K562 (cell line): ENCODE measurements around the gene BRAF.

Source experiments
- CTCF ChIP-seq, 3 experiments: IDR thresholded peaks in 2 of 3; conservative IDR thresholded peaks in 1 of 3; 2 replicates each; pipeline ENCODE4 v1.5.1; 2011 to 2012; ENCODE audit warnings: low read length in 3 of 3, mild to moderate bottlenecking in 3 of 3, control low read depth in 2 of 3, improper control_type of control experiment in 1 of 3, inconsistent platforms in 1 of 3, low read depth in 1 of 3, mixed read lengths in 1 of 3, moderate library complexity in 1 of 3; ENCODE audit not compliant: insufficient read depth in 2 of 3
- HIVEP1 ChIP-seq: fragments of 250-450 bp; sonication (Bioruptor Pico); IDR thresholded peaks from 2 replicates; pipeline ENCODE4 v1.4.0; 2020; ENCODE audit warnings: mild to moderate bottlenecking
- MTA3 ChIP-seq: fragments of 450-650 bp; formaldehyde crosslinking; IDR thresholded peaks from 2 replicates; pipeline ENCODE4 v1.6.1; 2017; ENCODE audit warnings: mild to moderate bottlenecking, borderline replicate concordance
- POLR2A ChIP-seq: fragments of 450-650 bp; conservative IDR thresholded peaks from 2 replicates; pipeline ENCODE4 v1.6.1; 2016
- SIRT6 ChIP-seq: IDR thresholded peaks from one replicate; pipeline ENCODE4 v1.6.1; 2012; ENCODE audit warnings: low read depth, mild to moderate bottlenecking, control low read depth, inconsistent platforms, low read length, moderate library complexity
- TEAD2 ChIP-seq: fragments of 450-650 bp; IDR thresholded peaks from 2 replicates; pipeline ENCODE4 v1.6.1; 2016; ENCODE audit warnings: missing genetic modification characterization, control low read depth, missing compliant biosample characterization
- U2AF2 ChIP-seq: fragments of 200-400 bp; formaldehyde crosslinking; optimal IDR thresholded peaks from 2 replicates; pipeline ENCODE3; 2017; ENCODE audit warnings: low read depth, mild to moderate bottlenecking, low read length
- ZNF431 ChIP-seq: sonication (generic); formaldehyde crosslinking; IDR thresholded peaks from 2 replicates; pipeline ENCODE4 v1.8.0; 2022; ENCODE audit warnings: mild to moderate bottlenecking, missing genetic modification reagents
- ZNF561 ChIP-seq: fragments of 450-650 bp; formaldehyde crosslinking; conservative IDR thresholded peaks from 2 replicates; pipeline ENCODE4 v1.4.0; 2020; ENCODE audit warnings: mild to moderate bottlenecking, moderate library complexity
- ZNF780A ChIP-seq: fragments of 250-450 bp; sonication (Bioruptor Pico); IDR thresholded peaks from 2 replicates; pipeline ENCODE4 v1.5.0; 2021; ENCODE audit warnings: mild to moderate bottlenecking

GRCh38 chr7:140810385-140810784 is 114.3 kb downstream of the BRAF start:
- TF ChIP-seq U2AF2 (no peak), CTCF (IDR thresholded peaks at IDR 0.05 in 2 of 3, conservative IDR thresholded peaks at IDR 0.05 in 1 of 3; ENCODE audit: insufficient read depth in 2 of 3, low read depth in 1 of 3, low read length in 3 of 3) (no peak), ZNF561 (CRISPR knock-in tag) (no peak), SIRT6 (no peak), ZNF780A (CRISPR knock-in tag) (no peak), ZNF431 (CRISPR knock-in tag) (no peak), HIVEP1 (CRISPR knock-in tag) (no peak), TEAD2 (no peak), POLR2A (no peak), MTA3 (no peak)
